ENCODE results near the gene PTPRE. TPM values are rescaled to one million over a fixed set of nuclear protein-coding genes. Genes with fewer than 3 reads are reported as not detected.
A peak's percentile ranks its signal among the peaks of the same experiment; 100 is the strongest.

PTPRE gene
- total RNA-seq, 1 donor from 2014 or later = 2.6 TPM

DNA sequence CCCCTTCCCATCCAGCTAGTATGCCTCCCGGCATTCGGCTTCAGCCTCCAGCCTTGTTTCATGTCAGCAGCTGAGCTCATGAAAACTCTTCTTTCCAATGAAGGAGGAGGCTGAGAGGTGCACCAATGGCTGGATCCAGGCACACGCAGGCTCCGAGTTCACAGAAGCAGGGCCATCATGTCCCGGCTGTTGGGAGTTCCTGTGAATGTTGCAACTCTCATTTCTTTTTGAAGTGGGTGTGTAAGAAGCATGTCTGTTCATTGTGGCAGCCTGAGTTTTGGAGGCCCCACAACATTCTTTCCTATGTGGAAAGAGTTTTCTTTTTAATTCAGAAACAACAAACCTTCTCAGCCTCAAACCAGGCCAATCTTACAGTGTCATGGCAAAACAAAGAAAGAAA lies 89.7 kb downstream of the PTPRE start:
- H3K9me3 Mint-ChIP-seq = no peaks in the 10 kb centered on the region
- peaks cover 25% of the 10 kb centered on the region for H3K27me3 Mint-ChIP-seq (ENCODE audit: low read depth)
- H3K27ac Mint-ChIP-seq = peak overlapping the region; percentile 10
- TF ChIP-seq, protein P1, sequence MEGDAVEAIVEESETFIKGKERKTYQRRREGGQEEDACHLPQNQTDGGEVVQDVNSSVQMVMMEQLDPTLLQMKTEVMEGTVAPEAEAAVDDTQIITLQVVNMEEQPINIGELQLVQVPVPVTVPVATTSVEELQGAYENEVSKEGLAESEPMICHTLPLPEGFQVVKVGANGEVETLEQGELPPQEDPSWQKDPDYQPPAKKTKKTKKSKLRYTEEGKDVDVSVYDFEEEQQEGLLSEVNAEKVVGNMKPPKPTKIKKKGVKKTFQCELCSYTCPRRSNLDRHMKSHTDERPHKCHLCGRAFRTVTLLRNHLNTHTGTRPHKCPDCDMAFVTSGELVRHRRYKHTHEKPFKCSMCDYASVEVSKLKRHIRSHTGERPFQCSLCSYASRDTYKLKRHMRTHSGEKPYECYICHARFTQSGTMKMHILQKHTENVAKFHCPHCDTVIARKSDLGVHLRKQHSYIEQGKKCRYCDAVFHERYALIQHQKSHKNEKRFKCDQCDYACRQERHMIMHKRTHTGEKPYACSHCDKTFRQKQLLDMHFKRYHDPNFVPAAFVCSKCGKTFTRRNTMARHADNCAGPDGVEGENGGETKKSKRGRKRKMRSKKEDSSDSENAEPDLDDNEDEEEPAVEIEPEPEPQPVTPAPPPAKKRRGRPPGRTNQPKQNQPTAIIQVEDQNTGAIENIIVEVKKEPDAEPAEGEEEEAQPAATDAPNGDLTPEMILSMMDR (IDR thresholded peaks at IDR 0.05; ENCODE audit: unreplicated experiment) = no peak
- no peaks in the 10 kb centered on the region for H3K36me3 Mint-ChIP-seq
- DNase-seq (ENCODE audit: low spot score in 2 of 2, unreplicated experiment in 2 of 2) = no peak
- no peak overlapping the region for H3K4me3 Mint-ChIP-seq
- peaks cover 27% of the 10 kb centered on the region for H3K4me1 Mint-ChIP-seq

DNA sequence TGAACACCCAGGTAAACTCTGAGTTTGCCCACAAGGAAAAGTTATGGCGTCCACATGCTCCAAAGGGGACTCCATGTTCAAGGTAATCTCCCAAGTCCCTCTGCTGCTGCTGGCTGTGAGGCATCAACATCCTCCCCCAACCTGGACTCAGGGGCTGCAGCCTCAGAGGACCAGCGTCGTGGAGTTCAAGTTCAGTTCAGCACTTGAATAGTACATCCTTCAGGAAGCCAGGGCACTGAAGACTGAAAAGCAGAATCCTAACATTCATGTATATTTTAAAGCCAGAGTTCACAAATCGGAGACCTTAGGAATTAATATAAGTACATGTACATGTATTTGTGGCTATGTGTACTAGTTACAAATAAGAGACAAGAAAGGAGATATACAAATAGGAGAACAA lies 90.4 kb downstream of the PTPRE start:
- Mint-ChIP-seq H3K27ac (peak overlapping the region; percentile 45), H3K4me3 (no peak overlapping the region), H3K9me3 (no peaks in the 10 kb centered on the region), H3K4me1 (peaks cover 23% of the 10 kb centered on the region), H3K27me3 (ENCODE audit: low read depth) (peaks cover 25% of the 10 kb centered on the region), H3K36me3 (no peaks in the 10 kb centered on the region)
- no peak for DNase-seq (ENCODE audit: low spot score in 2 of 2, unreplicated experiment in 2 of 2)
- TF ChIP-seq, protein P1 (IDR thresholded peaks at IDR 0.05; ENCODE audit: unreplicated experiment) = no peak

DNA sequence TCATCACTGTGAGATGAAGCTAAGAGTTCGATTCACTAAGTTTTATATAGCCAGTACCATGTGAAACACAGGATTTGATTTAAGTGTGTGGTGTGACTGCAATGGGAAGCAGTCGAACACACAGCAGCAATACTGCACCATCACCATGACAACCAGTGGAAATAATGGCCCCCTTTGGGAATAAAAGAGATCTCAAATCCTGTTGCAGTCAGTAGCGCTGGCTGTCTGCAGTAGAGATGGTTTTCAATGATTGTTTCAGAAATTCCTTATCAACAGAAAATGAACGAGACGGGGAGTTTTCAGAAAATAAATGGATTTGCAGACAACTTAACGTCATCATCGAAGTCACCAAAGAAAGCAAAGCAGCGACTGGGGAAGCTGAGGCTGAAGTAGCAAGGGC lies 91.0 kb downstream of the PTPRE start:
- DNase-seq (ENCODE audit: low spot score in 2 of 2, unreplicated experiment in 2 of 2) = no peak
- TF ChIP-seq, protein P1 (IDR thresholded peaks at IDR 0.05; ENCODE audit: unreplicated experiment) = no peak
- H3K27ac Mint-ChIP-seq = peak overlapping the region; percentile 28
- no peaks in the 10 kb centered on the region for H3K36me3 Mint-ChIP-seq
- H3K4me3 Mint-ChIP-seq = no peak overlapping the region
- H3K27me3 Mint-ChIP-seq (ENCODE audit: low read depth) = peaks cover 25% of the 10 kb centered on the region
- no peaks in the 10 kb centered on the region for H3K9me3 Mint-ChIP-seq
- peaks cover 22% of the 10 kb centered on the region for H3K4me1 Mint-ChIP-seq

DNA sequence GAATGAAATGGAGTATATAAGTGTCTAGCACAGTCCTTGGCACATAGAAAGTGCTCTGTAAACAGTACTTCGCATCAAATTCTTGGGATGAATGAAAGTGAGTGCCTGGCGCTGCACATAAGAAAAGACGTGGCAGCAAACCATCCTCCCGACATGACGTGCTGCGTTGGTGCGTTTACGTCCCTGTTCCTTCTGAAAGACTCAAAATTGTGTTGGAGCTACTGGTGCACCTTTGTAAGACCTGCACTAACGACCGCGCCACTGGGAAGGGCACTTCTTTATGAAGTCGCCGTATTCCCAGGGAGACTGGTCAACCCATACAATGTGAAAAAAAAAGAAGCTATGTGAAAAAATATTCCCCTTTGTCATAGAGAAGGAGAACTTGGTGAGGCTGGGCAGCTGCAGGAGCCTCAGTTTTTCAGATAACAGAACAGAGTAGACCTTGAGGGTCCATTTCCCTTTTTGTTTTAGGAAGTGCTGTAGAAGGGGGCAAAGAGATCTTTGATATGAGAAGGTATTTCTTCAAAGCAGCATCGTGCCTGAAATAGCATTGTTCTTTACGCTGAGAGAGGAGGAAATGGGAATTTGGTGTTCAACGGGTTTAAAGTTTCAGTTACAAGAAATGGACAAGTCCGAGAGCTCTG lies 91.7 kb downstream of the PTPRE start:
- peaks cover 25% of the 10 kb centered on the region for H3K27me3 Mint-ChIP-seq (ENCODE audit: low read depth)
- DNase-seq (ENCODE audit: low spot score in 2 of 2, unreplicated experiment in 2 of 2) = no peak
- H3K9me3 Mint-ChIP-seq = no peaks in the 10 kb centered on the region
- no peaks in the 10 kb centered on the region for H3K36me3 Mint-ChIP-seq
- TF ChIP-seq, protein P1 (IDR thresholded peaks at IDR 0.05; ENCODE audit: unreplicated experiment) = no peak
- no peak overlapping the region for H3K4me3 Mint-ChIP-seq
- H3K4me1 Mint-ChIP-seq = peaks cover 15% of the 10 kb centered on the region
- H3K27ac Mint-ChIP-seq = no peak overlapping the region

DNA sequence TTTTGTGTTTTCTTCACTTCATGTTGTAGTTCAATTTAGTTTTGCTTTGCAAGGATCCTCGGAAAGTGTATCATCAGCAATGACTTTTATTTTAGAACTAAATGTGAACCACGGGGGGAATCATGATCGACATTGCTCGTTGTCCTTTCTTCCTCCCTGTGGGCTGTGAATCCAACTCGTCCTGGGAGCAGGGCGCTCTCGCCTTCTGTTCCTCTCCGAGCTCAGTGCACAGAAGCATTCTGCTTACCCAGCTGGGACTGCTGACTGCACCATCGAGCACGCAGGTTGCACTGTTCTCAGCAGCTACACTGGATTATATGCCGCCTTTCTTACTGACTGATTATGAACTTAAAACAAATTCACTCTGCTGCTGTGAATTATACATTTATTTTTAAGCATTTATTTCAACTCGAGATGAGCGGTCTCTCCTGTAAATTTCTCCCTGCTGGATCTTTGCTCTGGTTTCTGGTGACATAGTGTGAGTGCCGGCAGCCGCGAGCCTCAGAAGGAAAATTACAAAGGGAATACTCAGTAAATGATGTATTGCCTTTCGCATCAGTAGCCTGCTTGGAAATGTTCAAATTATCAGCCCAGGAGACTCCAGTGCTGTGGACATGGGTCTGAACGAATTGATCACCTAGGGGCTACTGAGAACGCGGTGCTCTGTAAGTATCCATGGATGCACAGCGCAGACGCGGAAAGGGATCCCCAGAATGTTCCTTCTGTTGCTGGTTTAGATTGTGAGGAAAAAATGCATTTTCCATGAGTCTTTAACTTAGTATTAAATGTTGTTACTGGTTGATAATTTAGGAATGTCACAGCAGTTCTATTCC lies 92.6 kb downstream of the PTPRE start:
- no peaks in the 10 kb centered on the region for H3K36me3 Mint-ChIP-seq
- H3K4me1 Mint-ChIP-seq = peaks cover 13% of the 10 kb centered on the region
- H3K27me3 Mint-ChIP-seq (ENCODE audit: low read depth) = peaks cover 25% of the 10 kb centered on the region
- no peaks in the 10 kb centered on the region for H3K9me3 Mint-ChIP-seq
- no peak for DNase-seq (ENCODE audit: low spot score in 2 of 2, unreplicated experiment in 2 of 2)
- TF ChIP-seq, protein P1 (IDR thresholded peaks at IDR 0.05; ENCODE audit: unreplicated experiment) = no peak
- no peak overlapping the region for H3K4me3 Mint-ChIP-seq
- H3K27ac Mint-ChIP-seq = no peak overlapping the region

Data from mesothelial cell of epicardium (in vitro differentiated cells).